Right lobe of liver (tissue), 4 donors: ENCODE results near the gene GNAL.

Experiments
- POLR2A ChIP-seq: fragments of 450-650 bp; IDR thresholded peaks from one replicate; pipeline ENCODE4 v1.6.1; 2017; ENCODE audit warnings: antibody characterized with exemption, mild to moderate bottlenecking
- TF ChIP-seq, protein P1 (sequence below), 4 donors: fragments of 200-600 bp in 3 of 4; fragments of 450-650 bp in 1 of 4; IDR thresholded peaks; one replicate each; pipeline versions ENCODE4 v1.5.1 to v1.8.0; 2016 to 2022; ENCODE audit warnings: antibody characterized with exemption in 4 of 4, mild to moderate bottlenecking in 2 of 4
- donor health status: DM: no; HTN: no; CAD: no.
- donor health status: DM: no; HTN: no; CAD: no.
- donor health status: DM: no; HTN: yes; CAD: no.

DNA sequence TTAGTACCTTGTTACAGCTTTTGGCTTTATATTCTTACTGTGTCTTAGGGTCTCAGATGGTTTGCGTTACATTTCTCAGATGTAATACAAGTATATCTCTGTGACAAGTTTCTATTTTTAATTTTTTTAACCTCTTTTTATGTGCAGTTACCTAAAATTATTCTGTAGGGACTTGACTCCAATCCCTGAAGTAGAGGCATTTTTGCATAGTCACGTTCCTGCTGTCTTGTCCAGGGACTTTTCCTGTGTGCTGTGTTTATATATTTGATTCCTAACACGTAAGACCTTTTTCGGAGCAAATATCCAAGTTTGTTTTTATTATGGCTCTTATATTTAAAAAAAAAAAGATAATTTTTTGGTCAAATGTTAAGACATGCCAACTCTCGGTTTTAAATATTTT is 91.0 kb downstream of the GNAL start:
- TF ChIP-seq, protein P1, sequence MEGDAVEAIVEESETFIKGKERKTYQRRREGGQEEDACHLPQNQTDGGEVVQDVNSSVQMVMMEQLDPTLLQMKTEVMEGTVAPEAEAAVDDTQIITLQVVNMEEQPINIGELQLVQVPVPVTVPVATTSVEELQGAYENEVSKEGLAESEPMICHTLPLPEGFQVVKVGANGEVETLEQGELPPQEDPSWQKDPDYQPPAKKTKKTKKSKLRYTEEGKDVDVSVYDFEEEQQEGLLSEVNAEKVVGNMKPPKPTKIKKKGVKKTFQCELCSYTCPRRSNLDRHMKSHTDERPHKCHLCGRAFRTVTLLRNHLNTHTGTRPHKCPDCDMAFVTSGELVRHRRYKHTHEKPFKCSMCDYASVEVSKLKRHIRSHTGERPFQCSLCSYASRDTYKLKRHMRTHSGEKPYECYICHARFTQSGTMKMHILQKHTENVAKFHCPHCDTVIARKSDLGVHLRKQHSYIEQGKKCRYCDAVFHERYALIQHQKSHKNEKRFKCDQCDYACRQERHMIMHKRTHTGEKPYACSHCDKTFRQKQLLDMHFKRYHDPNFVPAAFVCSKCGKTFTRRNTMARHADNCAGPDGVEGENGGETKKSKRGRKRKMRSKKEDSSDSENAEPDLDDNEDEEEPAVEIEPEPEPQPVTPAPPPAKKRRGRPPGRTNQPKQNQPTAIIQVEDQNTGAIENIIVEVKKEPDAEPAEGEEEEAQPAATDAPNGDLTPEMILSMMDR (IDR thresholded peaks at IDR 0.05), result no peak
- no peak for TF ChIP-seq POLR2A
